Stimulated activated CD4-positive, alpha-beta T cell treated with anti-CD3 and anti-CD28 coated beads, TNF-alpha, amount 100 ng/mL, for 1 hour (primary cell): ENCODE data around the gene FBXL7.

Source experiments
- DNase-seq, 3 donors: peaks; one replicate each; pipeline ENCODE4 v3.0.0-alpha.2; 2020; ENCODE audit warnings: low read depth in 3 of 3, low spot score in 1 of 3

Gene FBXL7

GRCh38 chr5:15575666-15576065 is 75.7 kb downstream of the FBXL7 start:
- DNase-seq: no peak

DNA sequence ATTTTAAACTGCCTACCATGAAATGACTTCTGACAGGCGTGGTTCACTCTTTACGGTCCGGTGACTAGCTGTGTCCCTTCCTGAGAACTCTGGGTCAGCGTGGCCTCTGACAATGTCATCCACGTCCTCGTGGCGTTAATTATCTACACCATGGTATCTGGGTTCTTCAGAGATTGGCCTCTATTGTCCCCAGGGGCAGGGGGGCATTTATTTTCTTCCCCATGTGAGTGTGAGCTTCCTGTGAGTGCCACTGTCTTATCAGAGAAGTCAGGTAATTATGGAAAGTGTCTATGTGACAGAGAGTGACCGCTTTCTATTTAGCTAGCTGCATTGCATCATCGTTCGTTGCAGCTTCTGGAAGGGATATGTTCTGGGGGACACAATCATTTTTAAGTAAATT is 77.2 kb downstream of the FBXL7 start:
- DNase-seq: no peak

DNA sequence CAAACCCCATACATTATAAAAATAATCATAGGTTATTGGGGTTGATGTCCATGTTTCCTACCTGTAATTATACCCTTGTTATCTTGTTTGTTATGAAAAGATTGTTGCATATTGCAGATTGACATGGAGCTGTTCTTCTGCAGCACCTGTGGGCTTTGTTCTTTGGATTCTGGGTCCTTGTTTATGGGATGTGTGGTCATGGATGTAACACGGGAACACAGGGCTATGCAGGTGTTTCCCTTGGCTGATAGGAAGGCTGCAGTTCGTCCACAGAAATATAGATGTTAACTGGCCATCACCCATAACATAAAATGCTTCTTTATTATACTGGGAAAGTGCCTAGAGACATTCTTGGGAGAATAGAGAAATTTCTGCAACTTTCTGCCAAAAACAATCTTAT is 77.9 kb downstream of the FBXL7 start:
- DNase-seq: no peak

GRCh38 chr5:15579193-15579990 is 79.4 kb downstream of the FBXL7 start:
- no peak for DNase-seq

GRCh38 chr5:15584528-15584927 is 84.5 kb downstream of the FBXL7 start:
- DNase-seq: no peak

DNA sequence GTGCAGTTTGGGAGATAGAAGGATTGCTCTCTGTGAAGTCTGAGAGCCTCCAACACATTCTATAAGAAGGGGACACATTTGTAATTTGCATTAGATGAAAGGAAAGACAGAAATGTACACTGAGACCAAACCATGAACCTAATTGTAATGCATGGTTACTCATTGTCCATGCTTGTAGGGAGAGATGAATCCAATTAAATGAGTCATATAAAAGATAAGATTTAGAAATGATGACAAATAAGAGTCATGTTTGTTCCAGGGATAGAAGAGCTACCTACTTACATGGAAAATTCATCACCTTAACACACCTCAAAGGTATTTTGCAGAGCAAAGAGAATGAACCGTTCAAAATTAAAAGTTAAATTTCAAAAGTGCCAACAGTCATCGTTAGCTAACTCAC is 85.1 kb downstream of the FBXL7 start:
- no peak for DNase-seq

DNA sequence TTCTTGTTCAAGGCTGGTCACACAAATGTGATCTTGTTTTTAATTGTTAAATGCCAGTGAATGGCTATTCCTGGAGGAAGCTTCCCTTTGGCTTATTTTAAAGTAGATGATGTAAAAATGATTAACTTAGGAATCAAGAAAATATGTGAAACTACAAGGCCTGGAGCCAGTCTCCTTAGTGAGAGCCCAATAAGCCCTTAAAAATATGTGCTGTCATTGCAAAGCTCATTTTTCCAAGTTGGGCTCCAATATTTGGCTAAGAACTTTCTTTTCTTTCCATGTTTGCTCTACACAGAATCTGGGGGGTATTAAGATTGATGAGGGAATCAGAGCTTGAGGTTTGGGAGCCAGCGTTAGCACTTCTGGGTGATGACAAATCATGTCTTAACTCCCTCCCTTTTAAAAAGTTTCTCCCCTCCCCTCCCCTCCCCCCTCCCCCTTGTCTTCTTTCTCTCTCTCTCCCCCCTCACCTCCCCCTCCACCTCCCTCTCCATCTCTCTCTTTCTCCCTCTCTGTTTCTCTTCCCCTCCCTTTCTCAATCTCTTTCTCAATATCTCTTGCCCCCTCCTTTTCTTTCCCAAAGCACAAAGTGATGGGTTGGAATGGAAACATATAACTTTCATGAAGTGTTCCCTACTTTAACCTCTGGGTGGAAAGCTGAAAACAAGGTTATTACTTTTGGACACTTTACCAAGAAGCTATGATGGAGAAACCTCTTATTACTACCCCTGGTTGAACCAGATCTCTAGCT is 86.0 kb downstream of the FBXL7 start:
- no peak for DNase-seq

DNA sequence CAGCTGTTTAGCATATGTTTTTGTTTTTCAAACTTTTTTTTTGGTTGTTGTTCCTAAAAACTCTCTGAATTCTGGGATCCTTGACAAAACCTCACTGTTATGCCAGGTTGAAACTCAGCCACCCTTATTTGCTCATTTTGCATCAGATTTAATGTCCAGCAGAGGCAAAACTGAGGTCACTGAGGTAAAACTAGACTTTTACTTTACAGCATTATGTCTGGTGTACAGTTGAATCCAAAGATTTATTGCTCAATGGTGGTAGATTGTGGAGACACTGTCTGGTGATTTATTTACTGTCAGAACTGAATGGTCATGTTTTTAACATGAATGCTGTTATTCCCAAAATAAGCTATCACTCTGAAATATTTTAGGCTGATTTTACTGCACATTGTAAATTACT is 87.9 kb downstream of the FBXL7 start:
- no peak for DNase-seq

GRCh38 chr5:15592728-15593127 is 92.7 kb downstream of the FBXL7 start:
- no peak for DNase-seq

DNA sequence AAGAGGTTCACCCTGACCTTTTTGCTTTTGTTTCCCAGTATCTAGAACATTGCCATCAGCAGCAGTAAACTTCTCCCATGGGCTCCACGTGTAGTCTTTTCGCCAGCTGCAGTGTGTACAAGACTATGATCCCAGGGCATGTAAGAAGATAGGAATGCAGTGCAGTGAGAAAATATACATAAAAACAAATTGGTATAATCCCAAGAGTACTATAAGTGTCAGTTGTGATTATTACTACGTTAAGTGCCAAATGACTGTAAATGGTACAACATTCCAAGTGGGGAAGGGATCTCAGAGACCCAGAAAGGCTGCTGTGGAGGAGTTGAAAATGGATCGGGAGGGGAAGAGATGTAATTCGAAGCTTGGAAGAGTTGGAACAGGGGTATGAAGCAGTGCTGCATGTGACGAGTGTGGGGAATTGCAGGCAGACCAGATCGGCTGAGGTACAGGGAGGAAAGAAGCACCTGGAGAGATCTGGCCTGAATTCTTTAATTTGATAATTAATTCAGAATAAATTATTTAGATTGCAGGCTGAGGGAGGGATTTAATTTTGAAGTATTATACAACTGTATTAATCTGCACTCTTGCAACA is 95.1 kb downstream of the FBXL7 start:
- DNase-seq: no peak

DNA sequence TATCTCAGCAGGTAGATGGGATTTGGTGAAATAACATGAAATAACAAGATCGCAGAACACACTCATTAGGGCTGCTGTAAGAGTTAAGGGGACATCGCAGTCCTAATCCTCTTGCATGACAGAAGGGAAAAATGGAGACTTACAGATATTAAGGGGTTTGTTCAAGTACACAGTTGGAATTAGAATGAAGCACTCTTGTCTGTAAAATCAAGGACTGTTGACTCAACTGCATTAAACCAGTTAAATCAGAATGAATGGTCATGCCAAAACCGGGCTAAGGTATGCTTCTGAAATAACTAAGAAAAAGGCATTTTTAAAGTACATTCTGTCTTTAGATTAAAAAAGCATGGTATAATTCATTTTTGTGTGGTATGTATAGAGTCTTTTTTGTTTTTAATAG is 95.9 kb downstream of the FBXL7 start:
- DNase-seq: no peak

DNA sequence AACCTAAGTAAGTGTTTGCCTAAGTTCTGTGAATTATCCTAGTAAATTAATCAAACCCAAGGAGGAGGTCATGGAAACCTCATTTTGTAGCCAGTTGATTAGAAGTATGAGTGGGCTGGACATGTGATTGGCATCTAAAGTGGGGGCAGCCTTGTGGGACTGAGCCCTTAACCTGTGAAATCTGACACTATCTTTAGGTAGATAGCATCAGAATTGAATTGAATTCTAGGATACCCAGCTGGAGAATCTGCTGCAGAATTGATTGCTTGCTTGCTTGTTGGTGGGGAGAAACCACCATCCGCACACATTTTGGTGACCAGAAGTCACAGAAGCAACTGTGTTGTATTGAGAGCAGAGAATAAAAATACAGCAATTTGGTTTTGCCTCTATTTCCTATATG is 97.0 kb downstream of the FBXL7 start:
- DNase-seq: no peak

GRCh38 chr5:15597804-15598203 is 97.8 kb downstream of the FBXL7 start:
- DNase-seq: no peak

DNA sequence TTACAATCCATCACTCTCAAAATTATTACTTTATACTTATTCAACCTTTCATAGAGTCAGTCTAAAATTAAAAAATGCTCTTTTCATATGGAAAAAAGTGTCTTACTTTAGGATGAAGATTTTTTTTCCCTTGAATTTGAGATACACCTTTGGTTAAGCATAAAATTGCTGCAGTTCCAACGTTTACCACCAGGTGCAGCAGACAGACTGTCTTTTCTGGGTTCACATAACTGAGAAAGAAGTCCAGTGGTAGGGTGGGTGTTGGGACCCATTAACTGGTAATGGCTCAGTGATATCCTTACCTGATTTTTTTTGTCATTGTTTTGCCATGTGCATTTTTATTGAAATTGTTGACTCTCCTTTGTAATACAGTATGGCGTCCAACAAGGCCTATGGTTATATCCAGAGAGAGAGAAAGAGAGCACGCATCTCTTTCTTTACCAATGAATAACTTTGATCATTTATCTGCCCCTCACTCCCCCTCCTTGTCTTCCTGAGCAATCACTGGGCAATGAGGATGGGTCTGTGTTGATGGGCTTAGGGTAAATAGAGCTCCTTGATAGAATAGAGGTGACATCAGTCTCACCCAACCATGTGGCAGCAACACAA is 98.4 kb downstream of the FBXL7 start:
- no peak for DNase-seq

- no peak for DNase-seq
Measured at GRCh38 chr5:15600035-15600434, 100.1 kb downstream of the FBXL7 start.

- no peak for DNase-seq
Measured at GRCh38 chr5:15601274-15601673, 101.3 kb downstream of the FBXL7 start.

DNA sequence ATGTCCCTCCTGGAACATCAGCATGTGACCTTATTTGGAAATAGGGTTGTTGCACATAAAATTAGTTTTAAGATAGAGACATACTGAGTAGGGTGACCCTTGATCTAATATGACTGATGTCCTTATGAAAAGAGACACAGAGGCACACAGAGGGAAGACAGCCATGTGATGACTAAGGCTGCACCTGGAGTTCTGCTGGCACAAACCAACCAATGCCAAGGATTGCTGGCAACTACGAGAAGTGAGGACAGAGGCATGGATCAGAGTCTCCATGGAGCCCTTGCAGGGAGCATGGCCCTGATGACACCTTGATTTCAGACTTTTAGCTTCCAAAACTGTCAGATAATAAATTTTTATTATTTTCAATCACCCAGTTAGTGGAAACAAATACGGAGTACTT is 101.9 kb downstream of the FBXL7 start:
- DNase-seq: no peak

- no peak for DNase-seq
Measured at GRCh38 chr5:15604986-15605385, 105.0 kb downstream of the FBXL7 start.

DNA sequence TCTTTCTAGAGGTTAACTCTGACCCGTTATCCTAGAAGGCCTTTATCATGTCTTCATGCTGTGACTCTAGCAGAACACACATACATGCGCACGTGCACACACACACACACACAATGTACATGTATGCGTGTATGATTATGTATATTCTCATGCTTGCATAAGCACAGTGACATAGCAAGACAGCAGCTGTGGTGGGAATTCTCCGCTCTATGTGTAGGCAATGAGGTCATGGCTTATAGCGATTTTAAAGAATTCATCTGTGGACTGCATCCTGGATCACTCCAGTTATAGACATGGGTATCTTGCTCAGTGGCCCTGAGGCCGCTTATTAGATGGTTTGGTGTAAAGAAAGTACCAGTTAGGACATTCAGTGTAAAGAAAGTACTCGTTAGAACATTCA is 106.2 kb downstream of the FBXL7 start:
- no peak for DNase-seq

GRCh38 chr5:15607076-15607475 is 107.1 kb downstream of the FBXL7 start:
- no peak for DNase-seq

- no peak for DNase-seq
Measured at GRCh38 chr5:15609076-15609725, 109.2 kb downstream of the FBXL7 start.
